ENCODE data around the gene SCO1. TPM values are rescaled to one million over a fixed set of nuclear protein-coding genes. Genes with fewer than 3 reads are reported as not detected.

Gene SCO1
- total and polyA plus RNA-seq, 8 donors = 3.3 to 12.4 (median 9.4) TPM

GRCh38 chr17:10629706-10630105 is 67.6 kb downstream of the SCO1 start:
- intact Hi-C loops (cut with DNase I) = no loop called here
- no peaks in the 10 kb centered on the region for H3K9me3 ChIP-seq
- H3K4me3 ChIP-seq = no peak overlapping the region
- no peak for TF ChIP-seq CTCF (IDR thresholded peaks at IDR 0.05)
- FAIRE-seq (no peak), DNase-seq (no peak), ATAC-seq (no peak)
- H3K27ac ChIP-seq = no peak overlapping the region
- WGBS, 2 donors = 94% methylated on average over 12 of the region's 12 CpGs
- H3K4me1 ChIP-seq = no peaks in the 10 kb centered on the region
- no peaks in the 10 kb centered on the region for H3K27me3 ChIP-seq
- no peaks in the 10 kb centered on the region for H3K36me3 ChIP-seq

DNA sequence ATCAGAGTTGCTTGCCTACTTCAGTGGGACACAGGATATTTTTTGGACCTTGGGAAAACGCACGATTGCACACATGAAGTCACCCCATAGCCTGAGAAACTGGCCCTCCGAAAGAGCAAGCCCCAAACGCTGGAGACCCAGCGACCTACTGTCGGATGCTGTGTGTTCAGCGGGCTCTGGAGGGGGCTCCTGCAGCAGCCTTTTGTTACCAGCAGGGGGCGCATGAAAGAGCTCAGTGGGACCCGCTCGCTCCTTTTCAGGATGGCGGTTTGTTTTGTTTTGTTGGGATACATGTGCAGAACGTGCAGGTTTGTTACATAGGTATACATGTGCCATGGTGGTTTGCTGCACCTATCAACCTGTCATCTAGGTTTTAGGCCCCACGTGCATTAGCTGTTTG is 68.6 kb downstream of the SCO1 start:
- DNase-seq (no peak), FAIRE-seq (no peak), ATAC-seq (no peak)
- Histone ChIP-seq H3K9me3 (no peaks in the 10 kb centered on the region), H3K27ac (no peak overlapping the region), H3K4me1 (no peaks in the 10 kb centered on the region), H3K4me3 (no peak overlapping the region), H3K27me3 (no peaks in the 10 kb centered on the region), H3K36me3 (no peaks in the 10 kb centered on the region)
- intact Hi-C loops (cut with DNase I) = no loop called here
- peak in 1 of 4 donors; percentile 9 for TF ChIP-seq CTCF (IDR thresholded peaks at IDR 0.05)
- 86 to 88% methylated on average over 13 of the region's 13 CpGs for WGBS, 2 donors

- intact Hi-C loops (cut with DNase I) = no loop called here
- FAIRE-seq = no peak
- Histone ChIP-seq H3K4me3 (no peak overlapping the region), H3K4me1 (no peaks in the 10 kb centered on the region), H3K27me3 (no peaks in the 10 kb centered on the region), H3K36me3 (no peaks in the 10 kb centered on the region), H3K27ac (no peak overlapping the region), H3K9me3 (no peaks in the 10 kb centered on the region)
- ATAC-seq = no peak
- TF ChIP-seq CTCF (IDR thresholded peaks at IDR 0.05) = no peak
- WGBS, 2 donors = 52 to 58% methylated on average over 9 of the region's 9 CpGs
- no peak for DNase-seq
Observed at GRCh38 chr17:10626390-10626789, 70.9 kb downstream of the SCO1 start.

- H3K27ac ChIP-seq = no peak overlapping the region
- 80 to 84% methylated on average over 11 of the region's 11 CpGs for WGBS, 2 donors
- DNase-seq (no peak), ATAC-seq (no peak), FAIRE-seq (no peak)
- no peaks in the 10 kb centered on the region for H3K36me3 ChIP-seq
- intact Hi-C loops (cut with DNase I) = no loop called here
- H3K9me3 ChIP-seq = no peaks in the 10 kb centered on the region
- H3K4me3 ChIP-seq = no peak overlapping the region
- no peak for TF ChIP-seq CTCF (IDR thresholded peaks at IDR 0.05)
- no peaks in the 10 kb centered on the region for H3K27me3 ChIP-seq
- no peaks in the 10 kb centered on the region for H3K4me1 ChIP-seq
Observed at GRCh38 chr17:10624969-10625368, 72.4 kb downstream of the SCO1 start.

- FAIRE-seq (no peak), ATAC-seq (no peak), DNase-seq (no peak)
- WGBS, 2 donors = 67 to 81% methylated on average over 10 of the region's 10 CpGs
- TF ChIP-seq CTCF (IDR thresholded peaks at IDR 0.05) = no peak
- Histone ChIP-seq H3K36me3 (no peaks in the 10 kb centered on the region), H3K4me1 (no peaks in the 10 kb centered on the region), H3K4me3 (no peak overlapping the region), H3K27ac (no peak overlapping the region), H3K9me3 (no peaks in the 10 kb centered on the region), H3K27me3 (no peaks in the 10 kb centered on the region)
- intact Hi-C loops (cut with DNase I) = no loop called here
Observed at GRCh38 chr17:10623737-10624338, 73.5 kb downstream of the SCO1 start.

Data from pancreas (tissue), 10 donors.